Smooth muscle cell (in vitro differentiated cells): ENCODE results near the gene TMPRSS4. TPM values are rescaled to one million over a fixed set of nuclear protein-coding genes. Genes with fewer than 3 reads are reported as not detected.
A peak's percentile ranks its signal among the peaks of the same experiment; 100 is the strongest.

Experiments used
- DNase-seq: peaks from one replicate; lab custom pipeline; 2025; ENCODE audit not compliant: unreplicated experiment; lab: John Stamatoyannopoulos, UW
- H2AFZ ChIP-seq: fragments of 200-600 bp; sonication (generic); 2 replicates; pipeline ENCODE4 v1.6.0; 2016; ENCODE audit warnings: antibody characterized with exemption, low read depth, mild to moderate bottlenecking
- H3F3A ChIP-seq: fragments of 200-600 bp; sonication (generic); 2 replicates; pipeline ENCODE4 v1.6.0; 2017; ENCODE audit warnings: antibody characterized with exemption, low read depth
- H3K27ac ChIP-seq: fragments of 200-600 bp; sonication (generic); 2 replicates; pipeline ENCODE4 v1.5.1; 2016; ENCODE audit warnings: low read depth, mild to moderate bottlenecking
- H3K27me3 ChIP-seq: fragments of 200-600 bp; sonication (generic); 2 replicates; pipeline ENCODE4 v1.6.1; 2016; ENCODE audit warnings: low read depth, mild to moderate bottlenecking
- H3K36me3 ChIP-seq: fragments of 200-600 bp; sonication (generic); 2 replicates; pipeline ENCODE4 v1.5.1; 2016; ENCODE audit warnings: low read depth
- H3K4me1 ChIP-seq: fragments of 200-600 bp; sonication (generic); 2 replicates; pipeline ENCODE4 v1.5.1; 2016; ENCODE audit warnings: low read depth
- H3K4me2 ChIP-seq: fragments of 200-600 bp; sonication (generic); 2 replicates; pipeline ENCODE4 v1.6.0; 2016; ENCODE audit warnings: mild to moderate bottlenecking
- H3K4me3 ChIP-seq: fragments of 200-600 bp; sonication (generic); 2 replicates; pipeline ENCODE4 v1.5.1; 2016; ENCODE audit warnings: mild to moderate bottlenecking
- H3K79me2 ChIP-seq: fragments of 200-600 bp; sonication (generic); 2 replicates; pipeline ENCODE4 v1.6.0; 2016; ENCODE audit warnings: low read depth, mild to moderate bottlenecking
- H3K9ac ChIP-seq: fragments of 200-600 bp; sonication (generic); 2 replicates; pipeline ENCODE4 v1.6.0; 2016; ENCODE audit warnings: low read depth
- H3K9me3 ChIP-seq: fragments of 200-600 bp; sonication (generic); replicated peaks from 2 replicates; pipeline ENCODE4 v1.5.1; 2016; ENCODE audit warnings: low read depth
- H4K20me1 ChIP-seq: fragments of 200-600 bp; sonication (generic); 2 replicates; pipeline ENCODE4 v1.6.0; 2016; ENCODE audit warnings: low read depth
- CTCF ChIP-seq: fragments of 200-600 bp; sonication (generic); IDR thresholded peaks from 2 replicates; pipeline ENCODE4 v1.5.1; 2017; ENCODE audit warnings: borderline replicate concordance, mild to moderate bottlenecking, antibody characterized with exemption; ENCODE audit not compliant: insufficient read depth, poor library complexity, severe bottlenecking
- WGBS: methylation state at CpG from one replicate; pipeline ENCODE4 v1.1.7; 2016; ENCODE audit warnings: low lambda C conversion rate; 5-methylcytosine and 5-hydroxymethylcytosine counted together
- polyA plus RNA-seq: library from polyadenylated mRNA; unstranded; fragments of >200 nt; fragmentation: Nextera tagmentation; extraction: Ambion mirVana; gene quantifications from 2 replicates; pipeline ENCODE4 v1.2.1, GENCODE V29; 2016
- total RNA-seq: library from RNA; depleted of rRNA; stranded (reverse); fragments of >200 nt; gene quantifications from 2 replicates; pipeline ENCODE4 v1.2.3, GENCODE V29; 2014

Gene TMPRSS4
- total and polyA plus RNA-seq, 2 experiments from 2014 or later, result 7.4 TPM; not detected in 1

- Histone ChIP-seq H3K4me3 (peak overlapping the region; percentile 66), H3K27ac (no peak overlapping the region), H3K4me1 (peaks cover 25% of the 10 kb centered on the region), H3K27me3 (peaks cover 90% of the 10 kb centered on the region), H4K20me1 (no peaks in the 10 kb centered on the region), H3K79me2 (no peaks in the 10 kb centered on the region), H3F3A (no peaks in the 10 kb centered on the region), H3K9me3 (no peaks in the 10 kb centered on the region), H2AFZ (peak overlapping the region; percentile 88), H3K4me2 (peak overlapping the region; percentile 96), H3K9ac (no peak overlapping the region), H3K36me3 (no peaks in the 10 kb centered on the region)
- DNase-seq, result no peak
- TF ChIP-seq CTCF, result no peak
- 11% methylated on average over 16 of the region's 16 CpGs for WGBS
These were observed 75.2 kb downstream of the TMPRSS4 start for GRCh38 chr11:118152020-118152551.

- peak; percentile 28 for DNase-seq
- H3F3A ChIP-seq, result no peaks in the 10 kb centered on the region
- 2% methylated on average over 51 of the region's 88 CpGs for WGBS
- no peaks in the 10 kb centered on the region for H3K36me3 ChIP-seq
- no peaks in the 10 kb centered on the region for H3K9me3 ChIP-seq
- no peaks in the 10 kb centered on the region for H3K79me2 ChIP-seq
- H3K4me2 ChIP-seq, result peak within 1 kb of the TSS; percentile 96
- no peak for TF ChIP-seq CTCF
- no peaks in the 10 kb centered on the region for H4K20me1 ChIP-seq
- no peak within 1 kb of the TSS for H3K9ac ChIP-seq
- peaks cover 26% of the 10 kb centered on the region for H3K4me1 ChIP-seq
- no peak within 1 kb of the TSS for H3K27ac ChIP-seq
- H3K27me3 ChIP-seq, result peaks cover 97% of the 10 kb centered on the region
- peak within 1 kb of the TSS; percentile 66 for H3K4me3 ChIP-seq
- H2AFZ ChIP-seq, result peak within 1 kb of the TSS; percentile 88
These were observed 75.9 kb downstream of the TMPRSS4 start, which contains the start of gene SCN4B for GRCh38 chr11:118152552-118153471. SCN4B (minus strand) TSS chr11:118152823; CDS start chr11:118152673, 150 bp downstream.

- H4K20me1 ChIP-seq, result no peaks in the 10 kb centered on the region
- TF ChIP-seq CTCF, result no peak
- no peaks in the 10 kb centered on the region for H3K9me3 ChIP-seq
- H3K36me3 ChIP-seq, result no peaks in the 10 kb centered on the region
- H3F3A ChIP-seq, result no peaks in the 10 kb centered on the region
- H3K27me3 ChIP-seq, result peaks cover 99% of the 10 kb centered on the region
- no peak overlapping the region for H2AFZ ChIP-seq
- H3K27ac ChIP-seq, result no peak overlapping the region
- peaks cover 26% of the 10 kb centered on the region for H3K4me1 ChIP-seq
- H3K79me2 ChIP-seq, result no peaks in the 10 kb centered on the region
- peak overlapping the region; percentile 66 for H3K4me3 ChIP-seq
- peak overlapping the region; percentile 96 for H3K4me2 ChIP-seq
- H3K9ac ChIP-seq, result no peak overlapping the region
- DNase-seq, result no peak
- 15% methylated on average over 11 of the region's 16 CpGs for WGBS
These were observed 76.6 kb downstream of the TMPRSS4 start for GRCh38 chr11:118153516-118153915.
